Measurements from ENCODE around the gene NXPE4.

- TF ChIP-seq CTCF (IDR thresholded peaks at IDR 0.05) = no peak
- no peak for TF ChIP-seq POLR2A (IDR thresholded peaks at IDR 0.05)
Observed at GRCh38 chr11:114525682-114526081, 69.9 kb downstream of the NXPE4 start.
